ENCODE measurements around the gene MRPL32. TPM values are rescaled to one million over a fixed set of nuclear protein-coding genes. Genes with fewer than 3 reads are reported as not detected.

The MRPL32 gene
- polyA plus RNA-seq, 4 donors, result 51.6 to 82.6 (median 61.6) TPM

DNA sequence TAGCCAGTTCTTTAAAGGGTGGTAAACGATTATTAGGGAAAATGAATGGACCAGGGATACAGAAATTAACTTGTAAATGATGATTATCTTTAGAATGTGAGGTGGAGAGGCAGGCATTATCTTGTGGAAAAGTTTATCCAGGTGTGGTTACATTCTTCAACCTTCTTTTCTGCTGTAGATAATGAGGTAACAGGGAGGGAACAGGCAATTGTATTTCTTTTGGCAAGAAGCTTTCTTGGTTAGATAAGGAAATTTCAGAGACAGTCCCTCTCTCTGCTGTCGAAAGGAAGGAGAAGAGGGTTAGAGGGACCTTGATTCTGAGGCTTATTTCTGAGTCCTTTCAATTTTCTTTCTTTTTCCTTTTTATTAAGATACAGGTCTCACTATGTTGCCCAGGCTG is 32.1 kb downstream of the MRPL32 start:
- Histone ChIP-seq H3K36me3 (ENCODE audit: control insufficient read depth in 3 of 3, insufficient read depth in 2 of 3, low read depth in 1 of 3, low read length in 3 of 3) (no peaks in the 10 kb centered on the region), H3K27ac (ENCODE audit: low read depth in 1 of 3, low read length in 2 of 3) (no peak overlapping the region), H3K4me1 (ENCODE audit: control insufficient read depth in 3 of 3, insufficient read depth in 2 of 3, low read depth in 1 of 3, low read length in 2 of 3) (no peaks in the 10 kb centered on the region), H3K27me3 (ENCODE audit: control insufficient read depth in 3 of 3, insufficient read depth in 3 of 3, low read length in 3 of 3) (peaks cover 0 to 2% (median 0%) of the 10 kb centered on the region in 3 donors), H3K9me3 (ENCODE audit: control insufficient read depth in 2 of 2, insufficient read depth in 1 of 2, low read depth in 1 of 2, low read length in 1 of 2) (peaks cover 0 to 3% of the 10 kb centered on the region in 2 donors), H3K4me3 (ENCODE audit: low read depth in 1 of 3, low read length in 3 of 3) (no peak overlapping the region)
- WGBS, 3 donors, result 37 to 46% (median 45%) methylated on average over 2 of the region's 2 CpGs
- DNase-seq (no peak), FAIRE-seq (no peak)

DNA sequence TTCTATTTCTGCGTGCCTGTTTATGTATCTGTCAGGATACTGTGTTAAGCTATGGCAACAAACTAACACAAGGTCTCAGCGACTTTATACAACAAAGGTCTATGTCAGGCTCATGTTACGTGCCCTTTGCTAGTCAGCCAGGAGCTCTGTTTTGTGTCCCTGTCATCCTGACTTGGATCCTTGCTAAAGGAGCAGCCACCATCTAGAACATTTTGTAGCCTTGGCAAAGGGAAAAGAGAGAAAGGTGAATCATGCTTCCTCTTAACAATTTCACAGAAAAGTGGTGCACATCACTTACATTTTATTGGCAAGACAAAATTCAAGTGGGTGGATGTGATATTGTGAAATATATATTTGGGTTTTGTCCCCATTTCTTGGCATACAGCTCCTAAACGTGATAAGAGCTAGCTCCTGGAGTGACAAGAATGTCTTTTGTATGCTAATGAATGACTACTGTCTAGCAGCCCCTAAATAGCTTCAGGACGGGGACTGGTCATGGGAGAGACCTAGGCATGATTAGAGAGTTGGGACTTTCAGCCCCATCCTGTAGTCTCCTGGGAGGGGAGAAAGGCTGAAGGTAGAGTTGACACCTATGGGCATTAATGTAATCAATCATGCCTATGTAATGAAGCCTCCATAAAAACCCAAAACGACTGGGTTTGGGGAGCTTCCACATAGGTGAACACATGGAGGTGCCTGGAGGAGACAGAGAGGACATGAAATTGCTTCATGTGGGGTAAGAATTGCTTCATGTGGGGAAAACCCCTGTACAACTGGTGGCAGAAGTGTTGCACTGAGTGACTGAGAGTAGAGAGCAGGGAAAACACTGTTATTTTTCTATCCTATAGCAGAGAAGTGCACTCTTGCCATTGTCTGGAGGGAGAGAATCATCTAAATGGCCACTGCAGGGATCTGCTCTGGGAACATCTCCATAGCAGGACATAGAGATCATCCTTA is 33.0 kb downstream of the MRPL32 start:
- no peaks in the 10 kb centered on the region for H3K9me3 ChIP-seq (ENCODE audit: control insufficient read depth in 2 of 2, insufficient read depth in 1 of 2, low read depth in 1 of 2, low read length in 1 of 2)
- H3K36me3 ChIP-seq (ENCODE audit: control insufficient read depth in 3 of 3, insufficient read depth in 2 of 3, low read depth in 1 of 3, low read length in 3 of 3), result no peaks in the 10 kb centered on the region
- DNase-seq, result no peak
- WGBS, 3 donors, result 52 to 55% (median 52%) methylated on average over 6 of the region's 6 CpGs
- peaks cover 0 to 2% (median 0%) of the 10 kb centered on the region in 3 donors for H3K27me3 ChIP-seq (ENCODE audit: control insufficient read depth in 3 of 3, insufficient read depth in 3 of 3, low read length in 3 of 3)
- H3K4me3 ChIP-seq (ENCODE audit: low read depth in 1 of 3, low read length in 3 of 3), result no peak overlapping the region
- H3K4me1 ChIP-seq (ENCODE audit: control insufficient read depth in 3 of 3, insufficient read depth in 2 of 3, low read depth in 1 of 3, low read length in 2 of 3), result no peaks in the 10 kb centered on the region
- no peak for FAIRE-seq
- H3K27ac ChIP-seq (ENCODE audit: low read depth in 1 of 3, low read length in 2 of 3), result no peak overlapping the region

DNA sequence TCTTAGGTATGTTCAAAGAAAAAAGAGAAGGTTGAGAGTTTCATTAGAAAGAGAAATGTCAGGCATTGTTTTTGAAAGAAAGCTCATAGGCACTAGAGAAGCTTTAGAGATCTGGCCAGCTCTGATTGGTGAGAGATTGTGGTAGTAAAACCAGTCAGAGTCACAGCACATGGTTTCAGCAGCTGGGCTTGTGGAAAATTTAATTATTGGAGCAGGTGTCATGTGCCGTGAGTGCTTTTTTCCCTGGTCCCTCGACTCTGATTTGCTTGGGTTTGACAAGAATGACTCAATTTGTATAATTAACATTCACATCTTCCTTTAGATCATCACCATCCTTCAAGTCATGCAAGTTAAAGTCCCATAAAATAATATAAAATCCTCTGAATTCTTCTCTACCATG is 35.2 kb downstream of the MRPL32 start:
- Histone ChIP-seq H3K27ac (ENCODE audit: low read depth in 1 of 3, low read length in 2 of 3) (no peak overlapping the region), H3K4me1 (ENCODE audit: control insufficient read depth in 3 of 3, insufficient read depth in 2 of 3, low read depth in 1 of 3, low read length in 2 of 3) (no peaks in the 10 kb centered on the region), H3K36me3 (ENCODE audit: control insufficient read depth in 3 of 3, insufficient read depth in 2 of 3, low read depth in 1 of 3, low read length in 3 of 3) (no peaks in the 10 kb centered on the region), H3K4me3 (ENCODE audit: low read depth in 1 of 3, low read length in 3 of 3) (no peak overlapping the region), H3K27me3 (ENCODE audit: control insufficient read depth in 3 of 3, insufficient read depth in 3 of 3, low read length in 3 of 3) (peaks cover 0 to 2% (median 0%) of the 10 kb centered on the region in 3 donors), H3K9me3 (ENCODE audit: control insufficient read depth in 2 of 2, insufficient read depth in 1 of 2, low read depth in 1 of 2, low read length in 1 of 2) (no peaks in the 10 kb centered on the region)
- FAIRE-seq (no peak), DNase-seq (no peak)
- WGBS, 3 donors, result 50 to 74% (median 69%) methylated on average over 2 of the region's 2 CpGs

DNA sequence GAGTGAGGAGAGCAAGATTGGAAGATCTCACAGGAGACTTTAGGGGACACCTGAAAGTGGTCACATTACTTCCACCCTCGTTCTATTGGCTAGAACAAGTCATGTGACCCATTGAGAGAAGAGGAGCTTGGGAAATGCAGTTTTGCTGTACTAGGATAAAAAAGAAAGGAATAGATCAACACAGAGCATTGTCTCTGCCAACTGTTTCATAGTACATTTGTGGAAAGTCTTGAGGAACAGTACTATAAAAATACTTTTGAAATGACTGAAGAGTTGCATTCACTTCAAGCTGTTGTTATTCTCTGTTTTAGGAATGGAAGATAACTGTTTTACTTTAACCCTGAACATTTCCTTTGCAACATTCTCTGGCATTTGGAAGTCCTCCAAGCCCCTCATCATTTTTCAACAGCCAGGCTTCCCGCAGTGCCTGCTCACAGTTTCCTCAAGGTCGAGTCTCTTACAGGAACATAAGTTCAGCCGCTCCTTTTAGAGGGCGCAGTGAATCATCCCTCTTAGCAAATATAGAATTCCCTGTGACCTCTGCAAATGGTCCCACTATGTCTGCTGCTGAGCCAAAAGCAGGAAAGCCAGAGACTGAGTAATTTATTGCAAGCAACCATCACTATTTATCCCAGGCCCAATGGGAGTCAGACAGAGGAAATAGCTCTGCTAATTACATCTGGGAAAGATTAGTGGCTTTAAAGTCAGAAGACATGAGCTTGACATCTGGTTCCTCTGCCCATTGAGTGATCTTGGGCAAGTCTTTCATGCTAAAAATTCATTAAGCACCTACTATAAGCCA is 40.7 kb downstream of the MRPL32 start:
- no peak for FAIRE-seq

GRCh38 chr7:42976371-42976770 is 44.2 kb downstream of the MRPL32 start:
- FAIRE-seq (no peak), DNase-seq (no peak)
- Histone ChIP-seq H3K4me3 (ENCODE audit: low read depth in 1 of 3, low read length in 3 of 3) (no peak overlapping the region), H3K27me3 (ENCODE audit: control insufficient read depth in 3 of 3, insufficient read depth in 3 of 3, low read length in 3 of 3) (peaks cover 0 to 2% (median 0%) of the 10 kb centered on the region in 3 donors), H3K4me1 (ENCODE audit: control insufficient read depth in 3 of 3, insufficient read depth in 2 of 3, low read depth in 1 of 3, low read length in 2 of 3) (no peaks in the 10 kb centered on the region), H3K36me3 (ENCODE audit: control insufficient read depth in 3 of 3, insufficient read depth in 2 of 3, low read depth in 1 of 3, low read length in 3 of 3) (no peaks in the 10 kb centered on the region), H3K9me3 (ENCODE audit: control insufficient read depth in 2 of 2, insufficient read depth in 1 of 2, low read depth in 1 of 2, low read length in 1 of 2) (no peaks in the 10 kb centered on the region), H3K27ac (ENCODE audit: low read depth in 1 of 3, low read length in 2 of 3) (no peak overlapping the region)
- WGBS, 3 donors, result 86 to 92% (median 89%) methylated on average over 3 of the region's 3 CpGs

More for the DNA sequence above, 40.7 kb downstream of the MRPL32 start:
- Histone ChIP-seq H3K36me3 (ENCODE audit: control insufficient read depth in 3 of 3, insufficient read depth in 2 of 3, low read depth in 1 of 3, low read length in 3 of 3) (no peaks in the 10 kb centered on the region), H3K4me1 (ENCODE audit: control insufficient read depth in 3 of 3, insufficient read depth in 2 of 3, low read depth in 1 of 3, low read length in 2 of 3) (no peaks in the 10 kb centered on the region), H3K27ac (ENCODE audit: low read depth in 1 of 3, low read length in 2 of 3) (peak overlapping the region in 1 of 3 donors; percentile 72), H3K9me3 (ENCODE audit: control insufficient read depth in 2 of 2, insufficient read depth in 1 of 2, low read depth in 1 of 2, low read length in 1 of 2) (no peaks in the 10 kb centered on the region), H3K27me3 (ENCODE audit: control insufficient read depth in 3 of 3, insufficient read depth in 3 of 3, low read length in 3 of 3) (peaks cover 0 to 2% (median 0%) of the 10 kb centered on the region in 3 donors), H3K4me3 (ENCODE audit: low read depth in 1 of 3, low read length in 3 of 3) (no peak overlapping the region)
- WGBS, 3 donors, result 42 to 65% (median 50%) methylated on average over 5 of the region's 5 CpGs
- DNase-seq, result peak in 1 of 2 donors; percentile 5

- Histone ChIP-seq H3K27ac (ENCODE audit: low read depth in 1 of 3, low read length in 2 of 3) (no peak overlapping the region), H3K9me3 (ENCODE audit: control insufficient read depth in 2 of 2, insufficient read depth in 1 of 2, low read depth in 1 of 2, low read length in 1 of 2) (no peaks in the 10 kb centered on the region), H3K36me3 (ENCODE audit: control insufficient read depth in 3 of 3, insufficient read depth in 2 of 3, low read depth in 1 of 3, low read length in 3 of 3) (no peaks in the 10 kb centered on the region), H3K4me1 (ENCODE audit: control insufficient read depth in 3 of 3, insufficient read depth in 2 of 3, low read depth in 1 of 3, low read length in 2 of 3) (no peaks in the 10 kb centered on the region), H3K4me3 (ENCODE audit: low read depth in 1 of 3, low read length in 3 of 3) (no peak overlapping the region), H3K27me3 (ENCODE audit: control insufficient read depth in 3 of 3, insufficient read depth in 3 of 3, low read length in 3 of 3) (peaks cover 0 to 2% (median 0%) of the 10 kb centered on the region in 3 donors)
- no peak for DNase-seq
- FAIRE-seq, result no peak
Measured at GRCh38 chr7:42978496-42978895, 46.3 kb downstream of the MRPL32 start.

DNA sequence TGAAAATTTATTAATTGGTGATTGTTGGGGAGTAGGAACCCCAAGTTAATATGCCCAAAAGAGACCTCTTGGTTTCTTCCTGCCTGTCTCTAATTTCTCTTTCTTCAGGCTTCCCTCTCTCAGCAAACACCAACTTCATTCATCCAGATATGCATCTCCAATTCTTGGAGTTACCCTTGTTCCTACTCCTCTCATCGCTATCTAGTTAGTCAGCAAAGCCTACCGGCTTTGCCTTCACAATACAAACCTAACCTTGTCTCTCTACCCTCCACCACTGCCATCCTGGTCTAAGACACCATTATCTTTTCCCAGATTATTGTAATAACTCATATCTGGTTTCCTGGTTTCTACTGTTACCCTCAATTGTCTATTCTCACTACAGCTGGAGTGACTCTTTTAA is 47.9 kb downstream of the MRPL32 start:
- Histone ChIP-seq H3K4me3 (ENCODE audit: low read depth in 1 of 3, low read length in 3 of 3) (no peak overlapping the region), H3K4me1 (ENCODE audit: control insufficient read depth in 3 of 3, insufficient read depth in 2 of 3, low read depth in 1 of 3, low read length in 2 of 3) (no peaks in the 10 kb centered on the region), H3K9me3 (ENCODE audit: control insufficient read depth in 2 of 2, insufficient read depth in 1 of 2, low read depth in 1 of 2, low read length in 1 of 2) (no peaks in the 10 kb centered on the region), H3K36me3 (ENCODE audit: control insufficient read depth in 3 of 3, insufficient read depth in 2 of 3, low read depth in 1 of 3, low read length in 3 of 3) (no peaks in the 10 kb centered on the region), H3K27me3 (ENCODE audit: control insufficient read depth in 3 of 3, insufficient read depth in 3 of 3, low read length in 3 of 3) (peaks cover 0 to 2% (median 0%) of the 10 kb centered on the region in 3 donors), H3K27ac (ENCODE audit: low read depth in 1 of 3, low read length in 2 of 3) (no peak overlapping the region)
- no peak for DNase-seq
- whole genome bisulfite sequencing, 3 donors, result 47 to 79% (median 63%) methylated on average over 2 of the region's 2 CpGs
- FAIRE-seq, result no peak

DNA sequence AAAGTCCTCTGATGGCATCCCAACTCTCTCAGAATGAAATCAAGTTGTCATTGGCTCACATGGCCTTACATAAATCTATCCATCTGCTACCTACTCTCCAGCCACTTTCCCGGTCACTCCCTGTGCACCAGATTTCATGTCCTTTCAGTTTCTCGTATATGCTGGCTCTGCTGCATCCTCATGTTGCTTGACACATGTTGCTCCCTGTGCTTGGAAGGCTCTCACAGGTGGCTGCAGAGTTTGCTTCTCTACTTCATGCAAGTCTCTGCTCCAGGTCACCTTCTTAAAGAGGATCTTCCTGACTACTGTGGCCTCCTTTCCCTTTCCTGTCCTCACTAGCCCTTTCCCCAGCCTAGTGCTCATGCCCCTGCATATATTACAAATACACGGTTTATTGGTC is 48.3 kb downstream of the MRPL32 start:
- Histone ChIP-seq H3K36me3 (ENCODE audit: control insufficient read depth in 3 of 3, insufficient read depth in 2 of 3, low read depth in 1 of 3, low read length in 3 of 3) (no peaks in the 10 kb centered on the region), H3K27me3 (ENCODE audit: control insufficient read depth in 3 of 3, insufficient read depth in 3 of 3, low read length in 3 of 3) (no peaks in the 10 kb centered on the region), H3K4me1 (ENCODE audit: control insufficient read depth in 3 of 3, insufficient read depth in 2 of 3, low read depth in 1 of 3, low read length in 2 of 3) (no peaks in the 10 kb centered on the region), H3K27ac (ENCODE audit: low read depth in 1 of 3, low read length in 2 of 3) (no peak overlapping the region), H3K9me3 (ENCODE audit: control insufficient read depth in 2 of 2, insufficient read depth in 1 of 2, low read depth in 1 of 2, low read length in 1 of 2) (no peaks in the 10 kb centered on the region), H3K4me3 (ENCODE audit: low read depth in 1 of 3, low read length in 3 of 3) (no peak overlapping the region)
- no peak for FAIRE-seq
- WGBS, 3 donors, result 66 to 75% (median 71%) methylated on average over 3 of the region's 3 CpGs
- no peak for DNase-seq
